ENCODE measurements around the gene ZDHHC14.
A peak's percentile ranks its signal among the peaks of the same experiment; 100 is the strongest.
"Not testable (repeated sequence)": the region's sequence is repeated elsewhere in the genome, so short reads cannot be mapped to it uniquely, and the experiment has no call there.

The ZDHHC14 gene

DNA sequence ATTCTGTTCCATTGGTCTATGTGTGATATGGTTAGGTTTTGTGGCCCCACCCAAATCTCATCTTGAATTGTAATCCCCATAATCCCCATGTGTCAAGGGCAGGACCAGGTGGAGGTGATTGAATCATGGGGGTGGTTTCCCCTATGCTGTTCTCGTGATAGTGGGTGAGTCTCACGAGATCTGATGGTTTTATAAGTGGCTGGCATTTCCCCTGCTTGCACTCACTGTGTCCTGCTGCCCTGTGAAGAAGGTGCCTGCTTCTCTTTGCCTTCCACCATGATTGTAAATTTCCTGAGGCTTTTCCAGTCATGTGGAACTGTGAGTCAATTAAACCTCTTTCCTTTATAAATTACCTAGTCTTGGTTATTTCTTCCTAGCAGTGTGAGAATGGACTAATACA is 197.5 kb downstream of the ZDHHC14 start:
- FAIRE-seq = not testable (repeated sequence)

DNA sequence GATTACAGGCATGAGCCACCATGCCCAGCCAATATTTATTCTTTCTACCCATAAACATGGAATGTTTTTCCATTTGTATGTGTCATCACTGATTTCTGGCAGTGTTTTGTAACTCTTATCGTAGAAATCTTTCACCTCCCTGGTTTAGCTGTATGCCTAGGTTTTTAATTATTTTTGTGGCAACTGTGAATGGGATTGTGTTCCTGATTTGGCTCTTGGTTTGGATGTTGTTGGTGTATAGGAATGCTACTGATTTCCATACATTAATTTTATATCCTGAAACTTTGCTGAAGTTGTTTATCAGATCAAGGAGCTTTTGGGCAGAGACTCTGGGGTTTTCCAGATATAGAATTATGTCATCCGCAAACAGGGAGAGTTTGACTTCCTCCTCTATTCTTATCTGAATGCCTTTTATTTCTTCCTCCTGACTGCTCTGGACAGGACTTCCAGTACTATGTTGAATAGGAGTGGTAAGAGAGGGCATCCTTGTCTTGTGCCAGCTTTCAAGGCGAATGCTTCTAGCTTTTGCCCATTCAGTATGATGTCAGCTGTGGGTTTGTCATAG is 198.6 kb downstream of the ZDHHC14 start:
- FAIRE-seq = no peak

DNA sequence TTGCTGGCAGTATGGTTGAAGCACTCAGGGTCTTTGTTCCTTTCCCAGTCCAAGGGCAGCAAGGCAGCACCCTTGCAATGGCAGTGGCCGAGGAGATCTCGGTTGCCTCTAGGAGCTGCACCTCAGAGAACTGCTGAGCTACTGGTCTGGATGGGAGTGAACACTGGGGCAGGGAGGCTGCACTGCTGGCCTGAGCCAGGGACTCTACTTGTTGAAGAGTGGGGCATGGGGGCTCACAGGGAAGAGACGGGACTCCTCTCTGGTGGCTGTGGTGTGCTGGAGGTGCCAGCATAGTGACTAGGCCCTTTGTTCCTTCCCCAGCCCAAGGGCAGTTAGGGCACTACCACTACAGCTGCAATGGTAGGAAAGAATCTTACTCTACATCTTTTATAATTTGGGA is 203.0 kb downstream of the ZDHHC14 start:
- no peak for FAIRE-seq

DNA sequence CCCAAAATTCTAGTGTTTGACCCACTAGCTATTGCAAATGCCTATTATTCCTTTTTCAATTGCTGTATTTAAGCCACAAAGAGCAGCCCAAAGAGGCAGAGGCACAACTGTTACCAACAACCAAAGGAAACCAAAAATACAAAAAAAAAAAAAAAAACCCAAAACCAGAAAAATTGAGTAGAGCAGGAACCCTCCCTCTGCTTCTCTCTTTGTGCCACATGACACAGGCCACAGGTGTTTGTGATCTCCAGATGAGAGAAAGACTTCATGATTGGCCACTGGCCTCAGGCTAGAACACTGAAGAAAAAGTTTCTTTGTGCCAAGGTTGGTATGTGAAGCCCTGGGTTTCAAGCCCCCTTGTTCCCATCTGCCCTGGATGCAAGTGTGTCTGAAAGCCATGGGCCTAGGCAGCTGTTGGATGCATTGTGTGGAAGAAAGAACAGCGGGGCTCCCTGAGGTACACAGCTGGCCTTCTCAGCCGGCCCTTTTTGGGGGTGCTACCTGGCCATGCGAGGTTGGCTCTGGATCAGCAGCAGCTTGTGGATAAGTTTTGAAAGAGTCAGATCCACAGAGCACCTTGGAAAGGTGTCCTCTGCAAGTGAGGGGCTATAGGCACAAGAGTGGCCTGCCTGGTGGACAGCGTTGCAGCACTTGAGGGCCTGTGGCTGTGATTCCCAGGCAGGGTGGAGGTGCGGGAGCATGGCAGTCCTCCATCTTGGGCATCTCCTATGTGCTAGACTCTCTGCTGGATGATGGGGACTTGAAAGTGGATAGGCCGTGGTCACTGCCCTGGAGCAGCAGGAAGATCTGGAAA is 204.5 kb downstream of the ZDHHC14 start:
- no peak for FAIRE-seq

GRCh38 chr6:157586088-157586414 is 205.1 kb downstream of the ZDHHC14 start:
- no peak for FAIRE-seq

GRCh38 chr6:157586476-157587126 is 205.6 kb downstream of the ZDHHC14 start:
- no peak for FAIRE-seq

DNA sequence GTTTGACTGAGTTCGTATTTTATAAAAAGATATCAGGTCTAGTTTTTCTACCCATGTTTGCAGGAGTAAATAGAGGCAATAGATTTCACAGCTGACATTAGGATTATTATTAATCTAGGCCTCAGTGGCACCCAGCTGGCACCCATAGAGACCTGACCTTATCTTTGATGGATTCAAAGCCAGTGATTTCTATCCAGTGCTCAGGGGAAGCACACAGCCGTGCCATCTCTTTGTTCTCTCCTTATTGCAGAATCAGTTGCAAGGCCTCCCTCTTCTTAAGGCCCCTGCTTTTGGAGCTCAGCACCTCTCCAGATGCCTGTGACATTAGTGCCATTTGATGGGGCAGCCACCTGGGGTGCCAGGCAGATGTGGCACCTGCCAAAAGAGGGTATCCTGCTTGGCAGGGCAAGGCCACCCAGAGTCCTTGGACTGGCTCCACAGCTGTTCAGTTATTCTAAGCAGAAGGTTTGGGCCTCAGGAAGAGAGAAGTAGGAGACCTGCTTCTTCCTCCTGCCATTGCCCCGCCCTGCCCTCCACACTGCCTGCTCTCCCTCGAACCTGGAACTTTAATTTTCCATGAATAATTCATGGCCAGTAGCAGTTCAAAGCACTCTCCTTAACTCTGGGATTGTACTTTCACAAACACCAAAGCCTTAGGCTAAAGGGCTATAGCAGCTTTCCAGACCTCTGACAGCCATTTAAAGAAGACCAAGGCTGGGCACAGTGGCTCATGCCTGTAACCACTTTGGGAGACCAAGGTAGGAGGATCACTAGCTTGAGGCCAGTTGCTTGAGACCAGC is 206.3 kb downstream of the ZDHHC14 start:
- FAIRE-seq = no peak

- not testable (repeated sequence) for FAIRE-seq
These were observed 209.7 kb downstream of the ZDHHC14 start for GRCh38 chr6:157590654-157591053.

DNA sequence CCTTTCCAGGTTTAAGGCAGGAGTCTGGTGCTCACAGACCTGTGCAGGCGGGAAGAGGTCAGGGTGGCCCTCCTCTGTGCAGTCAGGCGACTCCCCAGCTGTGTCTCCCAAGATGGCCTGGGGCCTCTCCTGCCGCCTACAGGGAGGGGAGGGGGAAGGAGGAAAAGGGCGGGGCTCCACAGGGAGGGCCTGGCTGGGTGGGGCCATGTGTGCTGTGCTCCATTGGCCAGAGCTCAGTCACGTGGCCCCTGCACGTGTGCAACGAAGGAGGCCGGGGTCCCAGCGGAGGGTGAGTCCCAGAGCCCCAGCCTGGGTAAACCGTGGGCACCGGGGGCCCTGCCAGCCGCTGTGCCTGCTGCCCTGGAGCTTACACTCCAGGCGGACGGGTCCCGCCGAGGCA is 211.6 kb downstream of the ZDHHC14 start:
- FAIRE-seq = no peak

DNA sequence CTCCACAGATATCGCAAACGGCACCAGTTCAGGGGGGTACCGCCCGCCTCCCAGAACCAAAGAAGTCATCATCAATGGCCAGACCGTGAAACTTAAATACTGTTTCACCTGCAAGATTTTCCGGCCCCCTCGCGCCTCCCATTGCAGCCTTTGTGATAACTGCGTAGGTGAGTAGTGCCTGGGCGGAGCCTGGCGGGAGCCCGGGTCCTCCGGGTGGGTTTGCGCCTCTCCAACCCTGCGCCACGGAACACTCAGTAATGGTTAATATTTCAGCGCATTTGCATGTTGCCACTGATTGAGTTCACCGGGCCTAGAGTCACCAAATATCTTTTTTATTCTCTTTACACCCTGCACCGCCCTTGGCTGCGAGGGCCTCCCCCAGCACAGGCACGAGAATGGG is 212.0 kb downstream of the ZDHHC14 start:
- no peak for FAIRE-seq

GRCh38 chr6:157593596-157593995 is 212.6 kb downstream of the ZDHHC14 start:
- no peak for FAIRE-seq

DNA sequence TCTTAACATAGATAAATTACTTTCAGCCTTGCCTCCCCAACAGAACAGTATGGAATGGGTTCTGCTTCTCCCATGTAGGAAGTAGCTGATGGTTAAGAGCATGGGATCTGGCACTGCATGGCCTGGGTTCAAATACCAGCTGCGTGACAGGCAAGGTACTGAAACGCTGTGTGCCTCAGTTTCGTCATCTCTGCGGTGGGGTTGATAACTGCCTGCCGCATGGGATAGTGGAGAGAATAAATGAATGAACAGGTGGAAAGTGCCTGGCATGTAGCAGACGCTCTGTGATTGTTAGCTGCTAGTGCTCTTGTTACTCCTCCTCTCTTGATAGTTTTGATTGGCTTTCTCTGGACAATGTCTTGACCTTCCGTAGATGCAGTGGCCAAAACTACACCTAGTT is 213.3 kb downstream of the ZDHHC14 start:
- FAIRE-seq = no peak

- no peak for FAIRE-seq
These were observed 214.8 kb downstream of the ZDHHC14 start for GRCh38 chr6:157595768-157596167.

DNA sequence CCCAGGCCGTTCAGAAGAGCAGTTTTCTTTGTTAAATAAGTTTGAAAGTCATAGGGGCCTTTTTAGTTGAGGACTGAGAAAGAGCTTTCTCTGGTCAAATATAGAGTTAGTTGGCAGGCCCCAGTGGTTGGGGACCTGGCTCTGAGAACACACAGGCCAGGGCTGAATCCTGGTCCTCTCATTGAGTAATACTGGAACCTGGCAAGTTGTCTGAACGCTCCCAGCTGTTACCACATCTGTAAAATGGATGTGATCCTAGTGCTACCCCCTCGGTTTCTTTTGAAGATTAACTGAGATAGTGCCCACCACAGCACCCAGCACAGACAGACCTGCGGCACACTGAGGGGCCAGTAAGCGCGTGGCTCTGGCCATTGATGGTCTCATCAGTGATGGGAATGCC is 215.5 kb downstream of the ZDHHC14 start:
- no peak for FAIRE-seq

GRCh38 chr6:157596886-157597285 is 215.9 kb downstream of the ZDHHC14 start:
- FAIRE-seq = peak; percentile 8

DNA sequence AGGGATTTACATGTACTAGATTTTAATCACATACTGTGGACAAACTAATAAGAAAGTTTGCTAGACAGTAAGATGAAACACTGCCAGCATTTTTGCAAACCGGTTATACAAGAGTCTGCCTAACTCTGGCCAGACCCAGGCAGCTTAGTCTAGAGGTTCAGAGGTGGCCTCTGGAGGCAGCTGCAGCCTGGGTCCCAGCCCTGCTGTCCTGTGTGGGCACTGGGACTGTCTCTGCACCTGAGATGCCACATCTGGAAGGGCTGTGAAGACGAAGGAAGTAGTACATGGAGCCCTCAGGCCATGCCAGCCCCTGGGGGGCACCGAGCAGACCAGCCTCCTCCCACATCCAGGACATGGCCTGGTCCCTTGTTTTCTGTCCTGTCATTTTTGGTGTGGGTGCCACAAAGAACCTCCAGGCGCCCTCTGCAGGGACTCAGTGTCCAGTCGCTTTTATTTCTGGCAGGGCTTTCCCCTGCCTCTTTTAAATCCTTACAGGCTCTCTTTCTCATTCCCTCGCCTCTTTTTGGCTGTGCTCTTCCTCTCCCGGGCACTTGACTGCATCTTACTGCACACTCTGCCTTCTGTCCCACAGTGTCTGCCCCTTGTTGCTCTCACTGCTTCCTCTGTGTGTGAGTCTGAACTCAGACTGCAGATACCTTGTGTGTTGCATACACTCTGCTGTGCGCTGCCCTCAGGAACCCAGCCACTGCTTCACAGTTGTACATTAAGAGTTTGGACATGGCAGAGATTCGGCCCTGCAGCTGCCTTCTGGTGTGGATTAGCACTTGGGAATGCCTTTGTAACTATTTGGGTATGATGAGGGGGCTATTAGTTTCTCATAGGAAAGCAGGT is 216.7 kb downstream of the ZDHHC14 start:
- FAIRE-seq = no peak

DNA sequence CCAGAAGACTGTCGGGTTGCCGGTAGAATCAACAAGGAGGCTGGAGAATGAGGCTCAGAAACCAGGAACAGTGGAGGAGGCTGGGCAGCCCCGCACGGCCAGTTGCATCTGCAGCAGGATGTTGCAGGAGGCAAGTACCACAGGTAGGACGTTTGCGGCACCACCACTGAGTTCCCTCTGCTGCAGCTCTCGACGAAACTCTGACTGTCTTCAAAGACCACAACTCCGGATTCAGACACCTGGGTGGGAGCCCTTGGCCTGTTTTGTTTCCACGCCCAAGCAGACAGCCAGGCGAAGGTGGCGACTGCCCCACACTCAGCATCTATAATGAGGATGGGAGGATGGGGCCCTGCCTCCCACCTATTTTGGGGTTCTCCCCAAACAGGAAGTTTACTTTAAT is 218.2 kb downstream of the ZDHHC14 start:
- FAIRE-seq = no peak

DNA sequence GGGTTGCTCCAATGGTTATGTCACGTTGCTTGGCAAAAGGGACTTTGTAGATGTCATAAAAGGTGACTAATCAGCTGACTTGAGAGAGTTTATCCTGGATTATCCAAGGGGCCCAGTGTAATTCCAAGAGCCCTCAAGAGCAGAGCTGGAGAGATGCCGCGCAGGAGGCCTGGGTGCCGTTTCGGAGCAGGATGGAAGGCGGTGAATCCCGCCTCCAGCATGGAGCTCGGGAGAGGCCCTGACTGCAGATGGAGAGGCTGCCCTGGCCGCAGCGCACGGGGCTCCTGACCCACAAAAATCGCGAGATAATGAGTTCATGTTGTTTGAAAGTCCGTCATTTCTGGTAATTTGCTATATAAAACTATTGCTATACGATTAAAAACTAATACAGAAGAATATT is 219.8 kb downstream of the ZDHHC14 start:
- FAIRE-seq = no peak

DNA sequence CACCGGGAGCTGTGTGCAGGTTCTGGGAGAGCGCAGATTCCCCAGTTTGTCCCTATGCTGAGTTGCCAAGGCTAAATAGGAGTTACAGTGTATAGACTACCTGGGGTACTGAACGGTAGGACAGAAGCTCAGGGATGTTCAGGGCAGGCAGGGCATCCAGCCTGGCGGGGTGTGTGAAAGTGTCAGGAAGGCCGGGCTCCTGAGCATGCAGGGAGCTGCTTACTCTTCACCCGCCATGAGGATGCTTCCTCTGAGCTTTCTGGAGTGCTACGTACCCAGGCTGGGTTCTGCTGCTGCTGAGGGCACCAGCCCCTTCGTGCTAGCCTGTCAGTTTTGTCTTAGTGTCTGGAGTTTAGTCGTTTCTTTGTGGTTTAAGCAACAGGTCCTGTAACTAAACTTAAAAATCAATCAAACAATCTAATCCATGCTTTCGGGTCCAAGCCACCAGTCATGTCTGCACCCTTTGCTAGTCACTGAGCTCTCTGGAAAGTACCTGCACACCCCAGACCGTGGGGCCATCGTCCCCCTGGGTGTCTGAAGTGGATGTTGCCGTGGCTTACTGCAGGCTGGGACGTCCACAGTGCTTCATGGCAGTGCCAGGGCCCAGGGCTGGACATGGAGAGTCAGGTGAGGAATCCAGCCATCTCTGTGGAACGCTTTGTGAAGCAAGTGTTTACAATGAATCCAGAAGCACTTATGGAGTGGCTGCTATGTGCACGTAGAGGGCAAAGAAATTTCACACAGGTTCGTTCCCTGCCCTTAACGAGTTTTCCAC is 221.7 kb downstream of the ZDHHC14 start:
- FAIRE-seq = no peak

- FAIRE-seq = no peak
These were observed 222.4 kb downstream of the ZDHHC14 start for GRCh38 chr6:157603314-157603940.

DNA sequence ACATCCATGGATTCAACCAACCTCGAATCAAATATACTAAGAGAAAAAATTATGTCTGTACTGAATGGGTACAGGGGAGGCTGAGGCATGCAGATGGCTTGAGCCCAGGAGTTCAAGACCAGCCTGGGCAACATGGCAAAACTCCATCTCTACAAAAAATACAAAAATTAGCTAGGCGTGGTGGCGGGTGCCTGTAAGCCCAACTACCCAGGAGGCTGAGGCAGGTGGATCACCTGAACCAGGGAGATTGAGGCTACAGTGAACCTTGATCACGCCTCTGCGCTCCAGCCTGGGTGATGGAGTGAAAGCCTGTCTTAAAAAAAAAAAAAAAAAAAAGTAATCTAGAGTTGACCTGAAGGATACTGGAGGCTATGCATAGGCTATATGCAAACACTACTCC is 223.0 kb downstream of the ZDHHC14 start:
- no peak for FAIRE-seq
